Adrenal gland (tissue), 12 donors: ENCODE measurements around the gene FNDC1. TPM values are rescaled to one million over a fixed set of nuclear protein-coding genes. Genes with fewer than 3 reads are reported as not detected.

Source experiments
- DNase-seq, 7 donors: peaks; one replicate each; pipeline ENCODE4 v3.0.0-alpha.2; 2019 to 2020
- H3K27ac ChIP-seq, 5 donors: fragments of 200-600 bp; sonication (generic) in 4 of 5; 1 replicate in 3 of 5; 2 replicates in 2 of 5; pipeline versions ENCODE4 v1.5.1 to v1.8.0; 2016 to 2020; ENCODE audit warnings: mild to moderate bottlenecking in 1 of 5
- H3K27me3 ChIP-seq: fragments of 200-600 bp; 2 replicates; pipeline ENCODE4 v1.8.0; 2021
- H3K36me3 ChIP-seq, 2 donors: fragments of 200-600 bp; replicated peaks in 1 of 2; 1 replicate in 1 of 2; 2 replicates in 1 of 2; pipeline versions ENCODE4 v1.5.1 to v1.8.0; 2018 to 2022
- H3K4me1 ChIP-seq, 2 donors: fragments of 200-600 bp; replicated peaks in 1 of 2; 1 replicate in 1 of 2; 2 replicates in 1 of 2; pipeline versions ENCODE4 v1.5.1 to v1.8.0; 2018 to 2021
- H3K4me3 ChIP-seq, 4 donors: fragments of 200-600 bp; sonication (generic) in 3 of 4; one replicate each; pipeline ENCODE4 v1.5.1; 2016 to 2018
- H3K9me3 ChIP-seq, 3 donors: fragments of 200-600 bp; sonication (generic) in 1 of 3; replicated peaks in 1 of 3; 1 replicate in 2 of 3; 2 replicates in 1 of 3; pipeline versions ENCODE4 v1.5.1 to v1.8.0; 2016 to 2021
- POLR2A ChIP-seq, 2 donors: fragments of 450-650 bp; IDR thresholded peaks; one replicate each; pipeline ENCODE4 v1.6.1; 2017; ENCODE audit warnings: antibody characterized with exemption in 2 of 2, mild to moderate bottlenecking in 2 of 2, moderate library complexity in 1 of 2
- WGBS, 4 donors: extraction: QIAGEN DNeasy Blood & Tissue Kit in 2 of 4; methylation state at CpG; one replicate each; pipeline versions ENCODE4 v1.1.5 to v1.1.7; 2013 to 2017; 5-methylcytosine and 5-hydroxymethylcytosine counted together
- intact Hi-C, 2 donors: fragments of 100-400 bp; cut with DNase I; formaldehyde crosslinking; loops; one replicate each; pipeline versions ENCODE4 v1.14.1 to v1.15.0; 2022 to 2023
- polyA plus RNA-seq, 3 donors: library from polyadenylated mRNA; stranded (reverse); fragments of 200-250 nt in 2 of 3; fragments of 350-450 nt in 1 of 3; fragmentation: Illumina TruSeq in 1 of 3; extraction: RNeasy Lipid Tissue Mini Kit (QIAGEN cat#74804) in 1 of 3; gene quantifications; one replicate each; pipeline ENCODE4 v1.2.3, GENCODE V29; 2013 to 2014
- total RNA-seq, 9 donors: library from RNA; depleted of rRNA in 4 of 9; stranded (reverse); fragments of >200 nt in 4 of 9; fragments of 120-200 nt in 1 of 9; fragmentation: NEBNext Ultra II Directional in 1 of 9; extraction: Animal tissue kit (Norgen Biotek cat#: 25700) in 1 of 9; gene quantifications; one replicate each; pipeline versions ENCODE4 v1.1.0 to v1.2.4, GENCODE V29; 2013 to 2023
- TF ChIP-seq, protein P1 (sequence below), 6 experiments: fragments of 450-650 bp in 4 of 6; fragments of 200-600 bp in 2 of 6; sonication (generic) in 1 of 6; IDR thresholded peaks; 1 replicate in 5 of 6; 2 replicates in 1 of 6; pipeline versions ENCODE4 v1.5.1 to v1.8.0; 2016 to 2021; ENCODE audit warnings: antibody characterized with exemption in 6 of 6, mild to moderate bottlenecking in 2 of 6, moderate library complexity in 1 of 6
- donor health status: healthy with polysubstance abuse.
- donor health status: Bipolar disorder and iron deficiency.
- donor health status: DM: yes; HTN: yes; CAD: no.
- donor health status: DM: no; HTN: no; CAD: no.
- donor health status: DM: no; HTN: no; CAD: no.
- donor health status: DM: yes; HTN: yes; CAD: no.

FNDC1 gene
- total and polyA plus RNA-seq, 12 donors = 0.10 to 2.6 (median 0.83) TPM

DNA sequence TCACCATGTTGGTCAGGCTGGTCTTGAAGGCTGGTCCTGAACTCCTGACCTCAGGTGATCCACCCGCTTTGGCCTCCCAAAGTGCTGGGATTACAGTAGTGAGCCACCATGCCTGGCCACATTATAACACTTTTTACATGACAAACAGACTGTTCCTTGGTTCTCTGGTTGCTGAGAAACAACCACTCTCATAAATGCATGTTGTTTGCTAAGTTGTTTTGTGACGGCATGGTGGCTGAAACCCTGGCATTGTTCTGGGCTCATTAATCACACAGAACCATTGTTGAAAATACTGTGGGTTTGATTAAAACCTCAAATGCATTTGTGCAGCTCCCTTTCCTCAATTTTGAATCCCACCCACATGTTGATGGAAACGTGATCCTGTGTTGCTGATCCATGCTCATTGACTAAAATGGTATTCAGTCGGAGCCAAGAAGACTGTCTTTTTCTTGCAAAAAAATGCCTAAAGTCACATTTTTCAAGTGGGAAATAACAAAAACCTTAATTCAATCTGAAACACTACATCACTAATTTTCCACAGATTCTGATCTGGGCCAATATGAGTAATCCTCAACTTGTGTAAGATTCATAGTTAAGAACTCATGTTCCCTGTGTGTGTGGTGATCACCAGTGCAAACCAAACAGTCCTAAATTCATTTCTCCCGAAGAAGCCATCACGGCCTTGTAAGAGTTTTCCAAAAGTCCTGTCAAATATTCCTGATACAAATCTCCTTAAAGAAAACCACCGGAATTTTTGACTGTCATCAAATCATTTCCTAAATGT, 132.8 kb downstream of the FNDC1 start:
- Histone ChIP-seq H3K27ac (no peak overlapping the region), H3K36me3 (no peaks in the 10 kb centered on the region), H3K4me1 (no peaks in the 10 kb centered on the region), H3K9me3 (no peaks in the 10 kb centered on the region), H3K27me3 (no peaks in the 10 kb centered on the region), H3K4me3 (no peak overlapping the region)
- intact Hi-C loops = no loop called here
- WGBS, 4 donors = 87 to 93% (median 89%) methylated on average over 7 of the region's 7 CpGs
- TF ChIP-seq POLR2A (IDR thresholded peaks at IDR 0.05) = no peak
- TF ChIP-seq, protein P1, sequence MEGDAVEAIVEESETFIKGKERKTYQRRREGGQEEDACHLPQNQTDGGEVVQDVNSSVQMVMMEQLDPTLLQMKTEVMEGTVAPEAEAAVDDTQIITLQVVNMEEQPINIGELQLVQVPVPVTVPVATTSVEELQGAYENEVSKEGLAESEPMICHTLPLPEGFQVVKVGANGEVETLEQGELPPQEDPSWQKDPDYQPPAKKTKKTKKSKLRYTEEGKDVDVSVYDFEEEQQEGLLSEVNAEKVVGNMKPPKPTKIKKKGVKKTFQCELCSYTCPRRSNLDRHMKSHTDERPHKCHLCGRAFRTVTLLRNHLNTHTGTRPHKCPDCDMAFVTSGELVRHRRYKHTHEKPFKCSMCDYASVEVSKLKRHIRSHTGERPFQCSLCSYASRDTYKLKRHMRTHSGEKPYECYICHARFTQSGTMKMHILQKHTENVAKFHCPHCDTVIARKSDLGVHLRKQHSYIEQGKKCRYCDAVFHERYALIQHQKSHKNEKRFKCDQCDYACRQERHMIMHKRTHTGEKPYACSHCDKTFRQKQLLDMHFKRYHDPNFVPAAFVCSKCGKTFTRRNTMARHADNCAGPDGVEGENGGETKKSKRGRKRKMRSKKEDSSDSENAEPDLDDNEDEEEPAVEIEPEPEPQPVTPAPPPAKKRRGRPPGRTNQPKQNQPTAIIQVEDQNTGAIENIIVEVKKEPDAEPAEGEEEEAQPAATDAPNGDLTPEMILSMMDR (IDR thresholded peaks at IDR 0.05) = no peak
- no peak for DNase-seq

DNA sequence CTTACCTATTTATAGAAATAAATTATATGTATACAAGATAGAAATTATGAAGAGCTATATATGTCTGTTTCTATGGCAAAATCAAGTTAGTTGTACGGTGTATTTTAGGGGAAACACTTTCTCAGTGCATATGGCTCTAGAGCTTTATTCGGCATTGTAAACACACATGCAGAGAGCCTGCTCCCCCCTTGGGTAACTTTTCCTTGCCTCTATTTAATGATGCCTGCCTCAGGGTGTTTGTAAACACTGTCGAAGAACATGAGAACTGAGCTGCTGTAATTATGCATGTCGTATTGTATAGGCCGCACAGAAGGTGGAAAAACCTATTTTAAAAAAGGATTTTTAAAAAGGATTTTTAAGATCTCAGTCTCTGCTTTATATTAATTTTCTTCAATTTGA, 133.4 kb downstream of the FNDC1 start:
- Histone ChIP-seq H3K9me3 (no peaks in the 10 kb centered on the region), H3K36me3 (no peaks in the 10 kb centered on the region), H3K4me3 (no peak overlapping the region), H3K4me1 (no peaks in the 10 kb centered on the region), H3K27ac (no peak overlapping the region), H3K27me3 (no peaks in the 10 kb centered on the region)
- DNase-seq = no peak
- no peak for TF ChIP-seq POLR2A (IDR thresholded peaks at IDR 0.05)
- TF ChIP-seq, protein P1 (IDR thresholded peaks at IDR 0.05) = no peak
- intact Hi-C loops = no loop called here
- WGBS, 4 donors = 60 to 78% (median 69%) methylated on average over 5 of the region's 5 CpGs

DNA sequence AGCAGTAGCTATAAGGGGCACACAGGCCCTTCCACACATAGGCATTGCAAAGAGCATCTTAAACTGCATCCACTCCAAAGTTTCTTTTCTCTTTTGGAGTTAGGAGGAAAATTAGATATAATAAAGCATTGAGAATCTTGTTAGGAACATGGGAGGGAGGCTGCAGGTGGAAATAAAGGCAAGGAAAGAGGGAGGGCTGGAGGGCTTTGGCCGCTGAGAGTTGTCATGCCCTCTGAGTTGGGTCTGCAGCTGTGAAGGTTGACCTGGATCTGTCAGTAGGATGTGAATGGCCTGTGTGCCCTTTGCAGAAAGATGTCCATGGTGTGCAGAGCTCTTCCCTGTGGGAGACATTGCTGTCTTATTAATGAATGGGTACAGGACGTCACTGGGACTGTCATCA, 134.0 kb downstream of the FNDC1 start:
- no peaks in the 10 kb centered on the region for H3K27me3 ChIP-seq
- H3K9me3 ChIP-seq = no peaks in the 10 kb centered on the region
- intact Hi-C loops = no loop called here
- no peak for DNase-seq
- 67 to 82% (median 71%) methylated on average over 2 of the region's 2 CpGs for WGBS, 4 donors
- TF ChIP-seq POLR2A (IDR thresholded peaks at IDR 0.05) = no peak
- TF ChIP-seq, protein P1 (IDR thresholded peaks at IDR 0.05) = no peak
- H3K36me3 ChIP-seq = no peaks in the 10 kb centered on the region
- H3K27ac ChIP-seq = no peak overlapping the region
- no peak overlapping the region for H3K4me3 ChIP-seq
- no peaks in the 10 kb centered on the region for H3K4me1 ChIP-seq

DNA sequence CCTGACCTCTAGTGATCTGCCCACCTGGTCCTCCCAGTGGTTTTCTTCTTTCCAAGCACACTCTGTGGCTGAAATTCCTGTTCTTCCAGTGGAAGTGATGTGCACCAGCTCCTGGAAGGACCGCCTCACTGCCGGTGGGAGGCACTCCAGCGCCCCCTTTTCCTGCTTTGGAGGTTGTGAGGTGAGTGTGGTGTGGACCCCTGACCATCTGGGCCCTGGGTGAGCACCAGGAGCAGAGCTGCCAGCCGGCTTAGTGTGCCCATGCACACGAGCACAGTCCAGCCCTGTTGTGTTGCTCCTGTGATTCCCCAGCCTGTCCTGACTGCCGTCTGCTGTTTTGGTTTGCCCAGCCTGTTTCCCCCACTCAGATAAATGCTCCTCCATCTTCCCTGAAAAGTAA, 134.6 kb downstream of the FNDC1 start:
- 79 to 100% (median 88%) methylated on average over 1 to 6 of the region's 6 CpGs for WGBS, 4 donors
- Histone ChIP-seq H3K27me3 (no peaks in the 10 kb centered on the region), H3K4me3 (no peak overlapping the region), H3K9me3 (no peaks in the 10 kb centered on the region), H3K27ac (no peak overlapping the region), H3K36me3 (no peaks in the 10 kb centered on the region), H3K4me1 (no peaks in the 10 kb centered on the region)
- TF ChIP-seq POLR2A (IDR thresholded peaks at IDR 0.05) = no peak
- TF ChIP-seq, protein P1 (IDR thresholded peaks at IDR 0.05) = no peak
- DNase-seq = no peak
- intact Hi-C loops = no loop called here
